GM21717 (cell line): Measurements from ENCODE around the gene APMAP.

ENCODE experiments used
- ATAC-seq: cut with Tn5 transposase; IDR thresholded peaks from one replicate; pipeline ENCODE4 v1.9.1; 2021; ENCODE audit warnings: mild to moderate bottlenecking, moderate library complexity; ENCODE audit not compliant: unreplicated experiment

APMAP gene

DNA sequence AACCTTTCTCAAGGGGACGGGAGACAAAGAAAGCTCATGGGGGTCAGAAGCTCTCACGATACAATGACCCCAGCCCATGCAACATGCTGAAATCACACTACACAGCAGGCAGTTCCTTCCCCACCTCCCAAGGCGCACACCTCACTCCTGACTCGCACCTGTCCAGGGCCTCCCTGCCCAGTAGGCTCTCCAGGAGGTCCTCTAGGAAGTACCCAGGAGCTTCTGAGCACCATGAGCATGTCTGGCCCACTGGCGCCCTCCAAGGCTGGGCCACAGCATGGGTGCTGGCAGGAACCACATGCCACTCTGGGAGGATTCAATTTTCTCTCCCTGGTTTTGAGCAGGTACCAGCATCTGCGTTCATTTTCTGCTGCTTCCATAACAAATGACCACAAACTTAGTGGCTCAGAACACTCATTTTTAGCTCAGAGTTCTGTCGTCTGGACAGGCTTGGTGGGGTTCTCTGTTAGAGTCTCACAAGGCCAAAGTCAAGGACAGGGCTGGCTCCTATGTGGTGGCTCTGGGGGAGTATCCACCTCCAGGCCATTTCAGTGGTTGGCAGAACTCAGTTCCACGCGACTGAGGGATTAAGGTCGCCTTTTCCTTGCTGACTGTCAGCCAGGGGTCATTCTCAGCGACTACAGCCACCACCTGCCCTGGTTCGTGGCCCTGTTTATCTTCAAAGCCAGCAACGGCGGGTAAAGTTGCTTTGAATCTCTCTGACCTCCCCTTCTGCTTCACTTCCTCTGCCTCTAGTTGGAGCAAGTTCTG, 32.7 kb upstream of the APMAP start:
- ATAC-seq: no peak

GRCh38 chr20:25024171-25024570, 31.6 kb upstream of the APMAP start:
- ATAC-seq: no peak

DNA sequence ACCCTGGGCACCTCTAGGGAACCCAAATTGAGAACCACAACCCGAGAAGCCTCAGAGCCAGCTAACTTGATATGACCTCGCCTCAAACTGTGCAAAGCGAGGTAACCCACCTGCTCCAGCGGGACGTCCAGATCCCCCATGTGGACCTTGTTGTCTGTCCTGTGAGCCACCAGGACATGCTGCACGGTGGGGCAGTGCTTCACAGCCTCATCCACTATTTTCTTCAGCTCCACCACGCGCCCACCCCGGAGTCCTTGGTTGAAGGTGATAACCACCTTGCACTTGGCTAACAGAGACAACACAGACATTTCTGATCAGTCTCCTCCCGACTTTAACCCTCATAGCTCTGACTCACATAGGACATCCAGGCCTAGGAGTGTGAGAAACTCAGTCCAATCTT, 30.8 kb upstream of the APMAP start:
- ATAC-seq: no peak

- no peak for ATAC-seq
These were observed 30.1 kb upstream of the APMAP start for GRCh38 chr20:25022680-25023079.

DNA sequence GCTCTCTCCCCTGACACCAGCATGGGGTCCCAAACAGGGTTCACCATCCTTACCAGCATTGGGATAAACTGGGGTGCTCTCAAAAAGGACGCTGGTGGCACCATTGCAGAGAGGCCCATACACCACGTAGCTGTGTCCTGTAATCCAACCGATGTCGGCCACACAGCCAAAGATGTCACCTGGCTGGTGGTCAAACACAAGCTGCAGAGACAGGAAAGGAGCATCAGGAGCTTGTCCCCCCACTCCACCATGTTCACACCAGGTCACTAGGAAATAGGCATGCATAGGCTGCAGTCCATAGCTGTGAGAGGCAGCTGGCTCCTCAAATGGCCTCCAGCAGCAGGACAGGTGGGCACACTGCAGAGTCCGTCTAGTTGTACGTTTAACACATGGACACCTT, 28.8 kb upstream of the APMAP start:
- ATAC-seq: no peak

DNA sequence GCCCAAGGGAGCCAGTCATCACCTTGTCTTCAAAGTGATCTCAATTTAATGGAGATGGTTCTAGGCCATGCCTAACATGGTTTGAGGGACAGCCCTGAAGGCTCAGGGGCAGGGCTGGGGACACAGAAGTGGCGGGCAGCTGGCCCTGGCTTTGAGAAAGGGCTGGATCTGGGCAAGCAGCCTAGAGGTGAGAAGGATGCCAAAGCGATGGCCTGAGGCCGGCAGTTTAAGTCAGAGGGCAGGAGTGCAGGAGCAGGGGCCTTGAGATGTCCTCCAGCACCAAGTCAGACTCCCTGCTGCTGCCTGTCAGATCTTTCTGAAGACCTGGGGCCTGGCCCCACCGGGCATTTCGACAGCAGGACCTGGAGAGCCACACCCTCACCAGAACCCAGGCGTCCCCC, 28.4 kb upstream of the APMAP start:
- no peak for ATAC-seq

GRCh38 chr20:25020345-25020744, 27.8 kb upstream of the APMAP start:
- no peak for ATAC-seq

DNA sequence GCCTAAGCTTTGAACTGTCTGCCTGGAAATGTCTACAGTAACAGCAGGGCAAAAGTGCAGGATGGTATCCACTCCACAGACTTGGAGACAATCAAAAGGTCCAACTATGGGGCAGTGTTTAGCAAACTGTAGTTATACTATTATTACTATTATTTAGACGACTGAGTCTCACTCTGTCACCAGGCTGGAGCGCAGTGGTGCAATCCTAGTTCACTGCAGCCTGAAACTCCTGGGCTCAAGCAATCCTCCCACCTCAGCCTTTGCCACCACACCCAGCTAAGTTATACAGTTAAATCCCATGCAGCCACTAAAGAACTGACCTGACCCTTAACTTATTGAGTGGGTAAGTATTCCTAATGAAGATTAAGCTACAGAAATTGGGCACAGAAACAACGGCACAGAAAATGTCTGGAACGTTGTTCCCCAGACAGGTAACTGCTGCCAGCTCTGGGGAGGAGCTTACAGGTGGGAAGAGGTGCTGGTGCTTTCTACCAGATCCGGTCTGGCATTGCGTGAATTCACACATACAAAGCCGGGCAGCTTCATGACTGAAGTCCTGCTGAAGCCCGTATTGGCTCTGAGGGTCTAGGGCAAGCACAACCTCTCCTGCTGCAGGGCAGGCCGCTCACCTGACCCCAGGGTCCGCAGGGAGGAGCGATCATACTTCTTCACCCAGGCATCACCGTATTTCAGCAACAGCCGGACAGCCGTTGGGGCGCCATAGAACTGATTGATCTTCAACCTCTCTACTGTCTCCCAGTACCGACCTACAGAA, 27.0 kb upstream of the APMAP start:
- ATAC-seq: no peak

DNA sequence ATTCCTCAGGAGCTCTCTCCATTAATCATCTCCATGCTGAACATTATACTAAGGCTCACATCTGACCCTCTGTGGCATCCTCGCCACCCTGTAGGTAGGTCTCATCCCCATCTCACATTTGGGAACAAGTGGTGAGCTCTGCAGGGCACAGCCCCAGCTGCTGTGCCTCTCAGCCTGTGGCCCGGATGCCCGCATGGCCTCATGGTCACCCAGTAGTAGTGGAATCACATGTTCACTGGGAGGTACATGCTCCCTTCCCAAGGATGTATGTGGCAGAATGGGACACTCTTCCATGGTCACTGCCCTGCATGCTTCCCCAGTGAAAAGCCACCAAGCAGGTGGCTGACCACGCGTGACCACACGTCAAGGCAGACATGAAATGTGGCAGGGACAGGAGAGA, 26.3 kb upstream of the APMAP start:
- ATAC-seq: no peak

DNA sequence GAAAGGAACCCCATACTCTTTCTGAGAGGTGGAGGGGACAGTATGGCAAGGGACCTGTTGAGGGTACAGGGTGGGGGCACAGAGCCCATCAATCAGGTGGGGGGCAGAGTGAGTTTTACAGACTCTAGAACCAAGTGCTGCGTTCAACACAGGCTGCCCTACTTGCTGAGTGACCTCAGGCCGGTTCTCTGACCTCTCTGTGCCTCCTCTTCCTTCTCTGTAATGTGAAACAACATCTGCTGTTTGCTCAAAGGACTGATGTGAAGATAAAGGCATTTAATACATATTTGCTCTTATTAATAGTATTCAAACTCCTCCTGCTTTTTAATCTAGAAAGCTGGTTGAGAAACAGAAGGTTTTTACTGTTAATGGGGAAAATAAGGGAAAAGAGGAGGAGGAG, 25.9 kb upstream of the APMAP start:
- no peak for ATAC-seq

- ATAC-seq: no peak
These were observed 24.8 kb upstream of the APMAP start for GRCh38 chr20:25017257-25017803.

- no peak for ATAC-seq
These were observed 23.9 kb upstream of the APMAP start for GRCh38 chr20:25016471-25016870.

DNA sequence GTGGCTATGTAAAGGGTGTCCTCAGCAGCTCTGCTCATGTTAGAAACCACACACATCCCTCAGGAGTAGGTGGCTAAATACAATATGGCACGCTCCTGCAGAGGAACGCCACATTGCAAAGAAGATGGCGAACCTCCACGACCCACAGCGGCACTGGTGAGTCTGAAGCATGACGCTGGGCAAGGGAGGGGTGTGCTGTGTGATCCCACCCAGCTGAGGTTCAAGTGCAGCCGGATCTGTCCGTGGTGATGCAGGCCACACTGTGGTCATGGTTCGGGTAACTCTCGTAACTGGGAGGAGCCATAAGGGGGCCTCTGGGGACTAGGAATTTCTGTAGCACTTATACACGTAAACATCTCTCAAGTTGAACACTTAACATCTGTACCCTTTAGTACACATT, 23.4 kb upstream of the APMAP start:
- ATAC-seq: no peak

- ATAC-seq: no peak
These were observed 22.3 kb upstream of the APMAP start for GRCh38 chr20:25014816-25015215.

DNA sequence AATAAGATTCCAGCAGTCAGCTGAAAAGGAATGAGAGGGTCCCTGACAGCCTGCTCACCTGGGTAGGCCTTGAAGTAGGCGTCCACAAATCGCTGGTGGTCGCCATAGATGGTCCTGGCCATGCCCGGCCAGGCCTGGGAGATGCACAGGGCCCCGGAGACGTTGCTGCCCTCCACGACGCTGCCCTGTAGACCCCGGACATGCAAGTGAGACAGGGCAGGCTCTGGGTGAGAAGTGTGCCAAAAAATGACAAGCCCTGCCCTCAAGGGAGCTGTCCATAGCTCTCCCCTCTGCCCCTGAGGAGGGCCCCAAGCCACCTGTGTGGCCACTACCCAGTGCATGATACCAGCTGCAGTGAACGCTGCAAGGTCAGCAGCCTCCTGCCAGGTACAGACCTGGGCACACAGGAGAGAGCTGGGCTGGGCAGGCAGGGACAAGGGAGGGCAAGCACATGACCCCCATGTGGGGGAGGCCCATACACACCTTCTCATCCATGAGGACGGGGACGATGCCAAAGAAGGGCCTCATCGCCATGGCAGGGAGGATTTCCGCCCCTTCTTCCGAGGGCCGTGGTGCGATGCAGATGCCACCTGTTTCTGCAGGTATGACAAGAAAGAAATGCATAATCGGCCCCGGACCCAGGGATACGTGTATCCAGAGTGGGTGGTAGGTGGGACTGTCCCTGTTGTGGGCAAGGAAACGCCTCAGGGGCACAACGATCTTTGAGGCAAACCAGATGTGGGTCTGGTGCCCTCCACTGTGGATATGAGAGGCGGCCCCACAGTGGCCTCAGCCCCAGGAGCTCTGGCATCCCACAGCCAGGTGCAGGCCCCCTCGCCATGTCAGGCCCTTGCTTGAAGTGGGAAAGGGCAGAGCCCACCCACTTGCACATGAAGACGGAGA, 21.2 kb upstream of the APMAP start:
- ATAC-seq: no peak

- no peak for ATAC-seq
These were observed 20.2 kb upstream of the APMAP start for GRCh38 chr20:25012616-25013189.

- ATAC-seq: no peak
These were observed 19.3 kb upstream of the APMAP start for GRCh38 chr20:25011831-25012241.

- no peak for ATAC-seq
These were observed 18.7 kb upstream of the APMAP start for GRCh38 chr20:25011261-25011660.

- ATAC-seq: no peak
These were observed 16.9 kb upstream of the APMAP start for GRCh38 chr20:25009218-25010145.
